A673 (cell line): Measurements from ENCODE around the gene CELA2B. TPM values are rescaled to one million over a fixed set of nuclear protein-coding genes. Genes with fewer than 3 reads are reported as not detected.
"Not testable (repeated sequence)": the region's sequence is repeated elsewhere in the genome, so short reads cannot be mapped to it uniquely, and the experiment has no call there.

ENCODE experiments used
- BruUV-seq: library from RNA; stranded (reverse); fragments of 400-500 nt; replicated peaks from 2 replicates; lab custom pipeline; 2021; lab: Mats Ljungman, UMichigan
- CTCF ChIA-PET: fragments of 300-600 bp; sonication (Branson Sonifier 250); formaldehyde crosslinking; loops from one replicate; lab custom pipeline; 2022; ENCODE audit warnings: antibody characterized with exemption; lab: Charles Lee
- POLR2A ChIA-PET: fragments of 300-600 bp; sonication (Branson Sonifier 250); formaldehyde crosslinking; loops from one replicate; lab custom pipeline; 2022; ENCODE audit warnings: antibody characterized with exemption; ENCODE audit not compliant: low non-redundant PET; lab: Charles Lee
- DNase-seq: peaks from one replicate; pipeline ENCODE4 v3.0.0-alpha.2; 2015; ENCODE audit warnings: low spot score
- H3K27ac ChIP-seq: fragments of 200-600 bp; sonication (generic); 2 replicates; pipeline ENCODE4 v1.5.1; 2016; ENCODE audit warnings: mixed run types, low read depth, mild to moderate bottlenecking, mixed read lengths, antibody characterized with exemption, low read length; ENCODE audit not compliant: poor library complexity, severe bottlenecking
- H3K27me3 ChIP-seq: fragments of 200-600 bp; sonication (generic); replicated peaks from 2 replicates; pipeline ENCODE4 v1.6.1; 2017; ENCODE audit warnings: mixed run types, low read depth, mild to moderate bottlenecking, mixed read lengths, antibody characterized with exemption, low read length; ENCODE audit not compliant: insufficient read depth, poor library complexity
- H3K36me3 ChIP-seq: fragments of 200-600 bp; sonication (generic); 2 replicates; pipeline ENCODE4 v1.6.1; 2016; ENCODE audit warnings: mixed run types, mild to moderate bottlenecking, mixed read lengths, antibody characterized with exemption, low read length; ENCODE audit not compliant: insufficient read depth, poor library complexity, severe bottlenecking
- H3K4me1 ChIP-seq: fragments of 200-600 bp; sonication (generic); 2 replicates; pipeline ENCODE4 v1.6.1; 2017; ENCODE audit warnings: mixed run types, mild to moderate bottlenecking, mixed read lengths, antibody characterized with exemption, low read length; ENCODE audit not compliant: insufficient read depth, poor library complexity, severe bottlenecking
- H3K4me3 ChIP-seq: fragments of 200-600 bp; sonication (generic); 2 replicates; pipeline ENCODE4 v1.5.1; 2016; ENCODE audit warnings: low read depth, mixed run types, mild to moderate bottlenecking, mixed read lengths, low read length; ENCODE audit not compliant: poor library complexity, severe bottlenecking
- H3K9me3 ChIP-seq: fragments of 200-600 bp; sonication (generic); 2 replicates; pipeline ENCODE4 v1.6.1; 2016; ENCODE audit warnings: mixed run types, low read depth, mild to moderate bottlenecking, mixed read lengths, antibody characterized with exemption, low read length; ENCODE audit not compliant: poor library complexity, severe bottlenecking
- EZH2 ChIP-seq: fragments of 200-600 bp; sonication (generic); IDR thresholded peaks from 2 replicates; pipeline ENCODE4 v1.6.1; 2017; ENCODE audit warnings: borderline replicate concordance, low read depth, mild to moderate bottlenecking, mixed read lengths, antibody characterized with exemption, low read length; ENCODE audit not compliant: poor library complexity, severe bottlenecking
- intact Hi-C: fragments of 100-400 bp; cut with micrococcal nuclease; formaldehyde crosslinking; loops from one replicate; pipeline ENCODE4 v1.10.0; 2022; ENCODE audit not compliant: unreplicated experiment
- total RNA-seq: library from RNA; stranded (reverse); gene quantifications from 2 replicates; pipeline ENCODE4 v1.2.3, GENCODE V29; 2021
- TF ChIP-seq, protein P1 (sequence below): fragments of 300-800, 200-600 bp; sonication (generic); conservative IDR thresholded peaks from 2 replicates; pipeline ENCODE4 v1.5.1; 2017; ENCODE audit warnings: low read depth, mild to moderate bottlenecking, antibody characterized with exemption, low read length, moderate library complexity, mixed read lengths

Gene CELA2B
- total RNA-seq, 1 experiment from 2014 or later = not detected

DNA sequence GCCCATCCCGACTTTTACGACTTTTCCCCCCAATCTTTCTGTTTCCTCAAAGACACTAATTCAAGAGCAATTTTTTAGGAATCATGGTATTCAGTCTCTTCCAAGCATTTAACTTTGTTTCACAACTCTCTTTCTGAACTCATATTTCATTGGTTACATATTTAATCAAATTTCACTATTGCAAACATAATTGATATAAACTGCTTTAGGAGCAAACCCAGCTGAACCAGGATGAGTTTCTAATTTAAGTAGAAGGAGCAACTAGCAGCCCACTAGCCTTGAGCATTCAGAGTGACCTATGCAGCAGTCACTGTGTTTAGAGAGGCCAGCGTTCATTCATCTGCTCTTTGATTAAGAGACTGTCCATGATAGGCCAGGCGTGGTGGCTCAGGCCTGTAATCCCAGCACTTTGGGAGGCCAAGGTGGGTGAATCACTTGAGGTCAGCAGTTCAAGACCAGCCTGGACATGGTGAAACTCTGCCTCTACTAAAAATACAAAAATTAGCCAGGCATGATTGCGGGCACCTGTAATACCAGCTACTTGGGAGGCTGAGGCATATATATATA, 1.8 kb downstream of the CELA2B start:
- Histone ChIP-seq H3K27ac (no peak overlapping the region), H3K9me3 (no peaks in the 10 kb centered on the region), H3K36me3 (no peaks in the 10 kb centered on the region), H3K27me3 (no peaks in the 10 kb centered on the region), H3K4me3 (no peak overlapping the region), H3K4me1 (no peaks in the 10 kb centered on the region)
- DNase-seq = no peak
- BruUV-seq = no TSS peak
- POLR2A ChIA-PET = no interaction called here
- TF ChIP-seq, protein P1, sequence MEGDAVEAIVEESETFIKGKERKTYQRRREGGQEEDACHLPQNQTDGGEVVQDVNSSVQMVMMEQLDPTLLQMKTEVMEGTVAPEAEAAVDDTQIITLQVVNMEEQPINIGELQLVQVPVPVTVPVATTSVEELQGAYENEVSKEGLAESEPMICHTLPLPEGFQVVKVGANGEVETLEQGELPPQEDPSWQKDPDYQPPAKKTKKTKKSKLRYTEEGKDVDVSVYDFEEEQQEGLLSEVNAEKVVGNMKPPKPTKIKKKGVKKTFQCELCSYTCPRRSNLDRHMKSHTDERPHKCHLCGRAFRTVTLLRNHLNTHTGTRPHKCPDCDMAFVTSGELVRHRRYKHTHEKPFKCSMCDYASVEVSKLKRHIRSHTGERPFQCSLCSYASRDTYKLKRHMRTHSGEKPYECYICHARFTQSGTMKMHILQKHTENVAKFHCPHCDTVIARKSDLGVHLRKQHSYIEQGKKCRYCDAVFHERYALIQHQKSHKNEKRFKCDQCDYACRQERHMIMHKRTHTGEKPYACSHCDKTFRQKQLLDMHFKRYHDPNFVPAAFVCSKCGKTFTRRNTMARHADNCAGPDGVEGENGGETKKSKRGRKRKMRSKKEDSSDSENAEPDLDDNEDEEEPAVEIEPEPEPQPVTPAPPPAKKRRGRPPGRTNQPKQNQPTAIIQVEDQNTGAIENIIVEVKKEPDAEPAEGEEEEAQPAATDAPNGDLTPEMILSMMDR = no peak
- TF ChIP-seq EZH2 = no peak
- intact Hi-C loops = no loop called here
- CTCF ChIA-PET = no interaction called here

DNA sequence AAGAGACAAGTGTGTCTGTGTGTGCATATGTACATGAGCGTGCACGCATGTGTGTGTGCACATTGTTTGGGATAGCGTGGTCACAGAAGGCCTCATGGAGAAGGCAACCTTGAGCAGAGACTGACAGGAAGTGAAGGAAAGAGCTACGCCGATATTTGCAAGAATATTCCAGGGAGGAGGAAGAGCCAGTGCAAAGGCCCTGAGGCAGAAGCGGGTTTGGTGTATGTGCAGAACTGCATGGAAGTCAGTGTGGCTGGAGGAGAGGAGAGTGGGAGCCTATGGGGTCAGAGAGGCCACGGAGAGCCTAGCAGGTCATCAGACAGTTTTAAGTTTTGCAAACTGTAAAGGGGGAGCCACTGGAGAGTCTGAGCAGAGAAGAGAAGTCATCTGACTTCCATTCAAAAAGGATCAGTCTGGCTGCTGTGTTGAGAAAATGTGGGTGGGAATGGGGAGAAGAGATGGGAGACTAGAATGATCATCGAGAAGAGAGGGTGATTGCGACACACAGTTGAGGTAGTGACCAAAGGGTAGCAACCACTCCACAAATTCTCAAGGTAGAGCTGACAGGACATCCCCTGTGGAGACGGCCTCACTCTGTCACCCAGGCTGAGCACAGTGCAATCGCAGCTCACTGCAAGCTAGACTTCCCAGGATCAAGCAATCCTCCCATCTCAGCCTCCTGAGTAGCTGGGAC, 3.9 kb downstream of the CELA2B start:
- DNase-seq = no peak
- H3K9me3 ChIP-seq = no peaks in the 10 kb centered on the region
- H3K27ac ChIP-seq = no peak overlapping the region
- no peaks in the 10 kb centered on the region for H3K27me3 ChIP-seq
- ChIA-PET CTCF (no interaction called here), POLR2A (interaction anchor here (0.6 kb wide), 1 partner anchor 251 kb away, joined by 8 read pairs; no protein-coding TSS in a partner anchor)
- no peak overlapping the region for H3K4me3 ChIP-seq
- no peaks in the 10 kb centered on the region for H3K36me3 ChIP-seq
- TF ChIP-seq, protein P1 = no peak
- no peak for TF ChIP-seq EZH2
- no TSS peak for BruUV-seq
- intact Hi-C loops = no loop called here
- no peaks in the 10 kb centered on the region for H3K4me1 ChIP-seq

DNA sequence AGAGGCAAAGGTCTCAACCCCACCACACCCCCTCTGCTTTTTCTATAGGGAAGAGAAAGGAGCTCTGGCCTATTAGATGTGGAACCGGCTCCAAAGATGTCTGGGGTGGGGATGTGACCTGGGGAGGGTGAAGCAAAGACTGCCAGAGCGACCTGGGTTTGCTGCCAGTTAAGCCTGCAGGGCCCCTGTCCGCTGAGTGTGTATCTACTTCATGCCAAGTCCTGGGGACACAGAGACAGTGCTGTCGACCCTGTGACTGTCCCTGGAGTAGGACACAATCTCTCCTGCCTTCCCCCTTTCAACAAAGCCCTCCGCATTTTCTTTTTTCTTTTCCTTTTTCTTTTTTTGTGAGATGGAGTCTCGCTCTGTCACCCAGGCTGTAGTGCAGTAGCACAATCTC, 6.6 kb downstream of the CELA2B start:
- H3K36me3 ChIP-seq, H3K27me3 ChIP-seq, intact Hi-C loops, DNase-seq, H3K4me3 ChIP-seq, BruUV-seq, CTCF ChIA-PET, H3K9me3 ChIP-seq, H3K27ac ChIP-seq, H3K4me1 ChIP-seq, POLR2A ChIA-PET: not testable (repeated sequence)

DNA sequence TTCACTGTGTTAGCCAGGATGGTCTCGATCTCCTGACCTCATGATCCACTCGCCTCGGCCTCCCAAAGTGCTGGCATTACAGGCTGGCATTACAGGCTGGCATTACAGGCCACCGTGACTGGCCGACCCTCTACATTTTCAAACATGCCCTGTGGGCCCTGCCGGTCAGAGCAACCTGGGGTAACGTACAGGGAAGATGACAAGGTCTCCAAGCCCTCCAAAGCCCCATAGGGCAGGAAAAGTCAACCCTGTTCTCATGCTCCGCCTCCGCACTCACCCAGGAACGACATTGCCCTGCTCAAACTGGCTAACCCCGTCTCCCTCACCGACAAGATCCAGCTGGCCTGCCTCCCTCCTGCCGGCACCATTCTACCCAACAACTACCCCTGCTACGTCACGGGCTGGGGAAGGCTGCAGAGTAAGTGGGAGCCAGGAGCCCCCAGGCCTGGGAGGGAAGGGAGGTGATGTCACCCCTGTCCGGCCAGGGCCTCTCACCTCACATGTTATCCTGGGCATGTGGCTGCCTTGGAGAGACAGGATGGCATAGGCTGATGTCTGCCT, 7.2 kb downstream of the CELA2B start:
- H3K4me1 ChIP-seq, intact Hi-C loops, CTCF ChIA-PET, DNase-seq, BruUV-seq, H3K9me3 ChIP-seq, H3K27me3 ChIP-seq, H3K36me3 ChIP-seq, H3K27ac ChIP-seq, POLR2A ChIA-PET, H3K4me3 ChIP-seq: not testable (repeated sequence)
